Muscle of arm (tissue), 12 donors: Measurements from ENCODE around the gene SEMA4F. TPM values are rescaled to one million over a fixed set of nuclear protein-coding genes. Genes with fewer than 3 reads are reported as not detected.

ENCODE experiments used
- DNase-seq: peaks from one replicate; pipeline ENCODE4 v3.0.0-alpha.2; 2013
- polyA plus RNA-seq, 12 donors: library from polyadenylated mRNA; unstranded; fragments of 120-200 nt; gene quantifications; one replicate each; pipeline ENCODE4 v1.2.1, GENCODE V29; 2013; ENCODE audit not compliant: insufficient read length in 12 of 12

SEMA4F gene
- polyA plus RNA-seq, 12 donors = 2.3 to 5.0 (median 3.7) TPM; not detected in 2

DNA sequence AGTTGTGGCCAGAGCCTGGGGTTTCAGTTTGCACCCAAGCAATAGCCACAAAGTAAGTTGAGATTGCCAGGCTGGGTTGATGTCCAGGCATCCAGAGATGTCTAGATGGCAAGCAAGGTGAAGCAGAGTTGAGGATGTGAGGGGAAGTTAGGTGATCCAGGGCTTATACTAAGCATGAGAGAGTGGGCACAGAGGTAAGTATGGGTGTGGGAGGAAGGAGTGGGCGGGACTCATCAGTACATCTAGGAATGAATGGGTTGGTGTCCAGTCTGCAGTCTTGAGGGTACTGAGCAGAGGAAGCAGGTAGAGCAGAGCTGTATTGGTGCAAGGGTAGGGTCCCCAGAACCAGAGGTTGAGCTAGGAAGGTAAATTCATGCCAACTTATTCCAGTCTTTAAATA lies 1.5 kb downstream of the SEMA4F start:
- DNase-seq = no peak

GRCh38 chr2:74658516-74658915 lies 4.5 kb downstream of the SEMA4F start:
- no peak for DNase-seq

DNA sequence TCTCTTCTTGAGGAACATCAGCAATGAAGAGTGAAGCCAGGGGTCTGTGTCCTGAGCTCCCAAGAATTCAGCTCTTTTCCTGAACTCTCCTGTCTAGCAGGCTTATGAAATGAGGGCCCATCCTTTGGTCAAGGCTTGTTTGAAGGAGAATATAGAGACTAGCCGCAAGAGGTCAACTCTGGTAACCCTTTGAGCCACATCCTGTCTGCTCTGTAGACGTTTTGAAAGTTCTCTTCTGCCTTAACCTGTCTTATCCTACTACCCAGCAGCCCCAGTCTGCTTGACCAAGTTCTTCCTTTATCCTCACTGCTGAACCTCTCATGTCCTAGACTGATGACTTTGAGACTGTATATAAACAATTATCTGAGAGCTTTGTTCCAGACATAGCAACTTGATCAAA lies 5.4 kb downstream of the SEMA4F start:
- no peak for DNase-seq

DNA sequence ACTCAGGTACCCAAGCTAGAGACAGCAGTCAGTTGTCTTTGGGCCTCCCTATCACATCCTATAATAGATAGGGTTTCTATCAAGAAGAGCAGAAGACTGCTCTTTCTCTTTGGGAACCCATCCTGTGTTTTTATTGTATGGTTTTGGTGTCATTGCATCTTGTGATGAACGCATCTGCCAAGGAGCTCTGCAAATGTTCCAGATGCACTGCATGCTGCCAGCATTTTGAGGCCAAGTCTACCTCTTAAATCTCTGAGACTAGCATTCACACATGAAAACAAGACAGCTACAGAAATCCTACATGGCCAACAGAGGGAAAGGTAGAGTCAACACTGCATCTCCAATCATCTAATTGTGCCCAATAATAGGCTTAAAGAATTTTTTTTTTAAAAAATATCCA lies 14.0 kb downstream of the SEMA4F start:
- no peak for DNase-seq

DNA sequence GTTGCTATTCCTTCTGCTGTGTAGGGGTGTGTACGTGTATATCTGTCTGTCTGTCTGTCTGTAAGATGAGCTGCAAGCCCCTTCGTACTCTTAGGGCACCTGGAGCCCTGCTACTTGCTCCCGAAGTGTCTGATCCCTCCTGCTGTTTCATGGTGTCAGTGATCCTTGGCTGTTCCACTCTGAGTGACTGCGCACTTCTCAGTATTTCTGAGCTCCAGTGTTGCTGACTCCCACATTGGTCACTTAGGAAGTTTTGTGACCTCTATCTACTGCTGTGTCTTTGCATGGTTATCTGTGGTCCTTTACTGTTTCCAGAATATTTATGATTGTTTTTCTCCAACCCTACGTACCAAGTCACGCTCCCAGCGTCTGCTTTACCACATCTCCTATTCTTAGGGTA lies 16.2 kb downstream of the SEMA4F start:
- no peak for DNase-seq

GRCh38 chr2:74671479-74671878 lies 17.4 kb downstream of the SEMA4F start:
- DNase-seq = no peak

DNA sequence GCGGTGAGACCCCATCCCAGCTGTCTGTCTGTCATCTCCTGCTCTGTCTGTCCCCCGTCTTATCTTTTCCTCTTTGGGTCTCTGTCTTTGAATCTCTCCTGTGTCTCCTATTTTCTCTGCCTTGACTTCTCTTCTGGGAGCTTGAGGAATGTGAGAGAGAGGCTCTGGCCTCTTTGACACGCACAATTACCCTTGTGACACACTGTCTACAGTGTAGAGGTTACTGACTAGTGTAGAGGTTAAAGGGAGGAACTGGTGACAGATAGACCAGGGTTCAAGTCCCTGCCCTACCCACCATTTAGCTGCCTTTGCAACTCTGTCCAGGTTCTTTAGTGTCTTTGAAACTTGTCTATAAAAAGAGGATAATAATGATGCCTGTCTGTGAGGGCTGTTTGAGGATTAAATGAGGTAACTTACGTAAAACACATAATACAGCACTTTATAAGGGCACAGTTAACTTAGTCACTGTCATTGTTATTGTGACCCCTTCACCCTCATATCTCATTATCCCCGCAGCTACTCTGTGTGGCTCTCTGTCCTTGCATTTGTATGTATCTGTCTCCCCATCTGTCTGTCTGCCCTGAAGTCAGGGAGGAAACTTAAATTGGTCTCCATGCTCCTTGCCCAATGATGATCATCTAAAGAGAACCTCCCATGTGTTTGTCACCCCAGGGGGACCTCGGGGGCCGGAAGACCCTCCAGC lies 19.9 kb downstream of the SEMA4F start:
- DNase-seq = no peak

DNA sequence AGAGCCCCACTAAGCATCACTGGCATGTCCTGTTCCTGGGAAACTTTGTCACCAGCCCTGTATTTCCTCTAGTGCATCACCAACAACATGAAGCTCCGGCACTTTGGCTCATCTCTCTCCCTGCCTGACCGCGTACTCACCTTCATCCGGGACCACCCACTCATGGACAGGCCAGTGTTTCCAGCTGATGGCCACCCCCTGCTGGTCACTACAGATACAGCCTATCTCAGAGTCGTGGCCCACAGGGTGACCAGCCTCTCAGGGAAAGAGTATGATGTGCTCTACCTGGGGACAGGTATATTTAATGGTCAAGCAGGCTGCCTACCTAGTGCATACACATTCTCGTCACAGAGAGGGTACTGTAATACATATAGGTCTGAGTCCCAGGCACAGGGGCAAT lies 21.0 kb downstream of the SEMA4F start:
- DNase-seq = no peak

DNA sequence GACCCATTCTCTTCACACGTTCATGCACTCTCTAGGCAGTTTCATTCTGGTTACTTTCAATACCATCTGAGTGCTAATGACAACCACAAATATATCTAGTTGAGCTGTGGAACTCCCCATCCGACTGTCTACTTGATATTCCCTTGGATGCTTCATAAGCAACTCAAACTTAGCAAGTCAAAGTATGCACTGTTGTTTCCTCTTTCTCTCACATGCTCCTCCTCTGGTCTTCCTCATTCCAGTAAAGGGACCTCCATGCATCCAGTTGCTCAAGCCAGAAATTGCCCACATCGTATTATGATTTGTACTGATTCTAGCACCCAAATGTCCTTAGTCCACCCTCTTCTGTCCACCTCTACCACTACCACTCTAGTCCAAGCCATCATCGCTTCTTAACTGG lies 22.3 kb downstream of the SEMA4F start:
- DNase-seq = no peak

- no peak for DNase-seq
Observed at GRCh38 chr2:74679615-74680014, 25.6 kb downstream of the SEMA4F start.

GRCh38 chr2:74682501-74682900 lies 28.5 kb downstream of the SEMA4F start:
- no peak for DNase-seq

DNA sequence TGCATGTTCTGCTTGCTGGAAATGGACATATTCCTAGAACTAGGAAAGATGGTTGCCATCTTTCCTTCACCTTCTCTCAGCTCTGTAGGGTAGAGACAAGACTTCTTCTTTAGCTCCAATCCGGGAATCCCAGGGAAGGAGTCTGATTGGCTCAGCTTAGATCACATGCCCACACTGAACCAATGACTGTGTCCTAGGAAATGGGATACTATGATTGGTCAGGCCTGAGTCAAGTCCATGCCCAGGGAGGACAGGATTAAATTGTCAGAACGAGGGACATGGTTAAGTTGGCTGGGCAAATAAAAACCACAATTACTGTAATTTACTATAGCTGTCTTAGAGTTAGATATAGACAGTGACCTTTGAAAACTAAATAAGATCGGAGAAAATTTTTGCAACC lies 31.4 kb downstream of the SEMA4F start:
- no peak for DNase-seq

DNA sequence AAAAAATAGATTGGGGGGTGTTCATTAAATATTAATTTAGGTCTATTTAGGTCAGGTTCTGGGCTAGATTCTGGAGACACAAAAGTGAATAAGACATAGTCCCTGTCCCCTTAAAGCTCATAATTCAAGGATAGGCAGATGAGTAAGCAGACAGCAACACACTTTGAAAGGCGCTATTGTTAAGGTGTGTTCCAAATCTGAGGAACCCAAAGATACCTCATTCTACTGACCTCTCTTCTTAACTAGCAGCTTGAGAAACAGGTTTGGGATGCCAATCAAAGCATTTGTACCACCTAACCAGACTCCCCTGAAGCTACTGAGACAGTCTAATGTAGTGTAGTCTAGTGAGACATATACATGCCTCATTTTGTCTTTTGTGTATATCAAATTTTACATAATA lies 34.8 kb downstream of the SEMA4F start:
- no peak for DNase-seq

GRCh38 chr2:74689671-74690070 lies 35.6 kb downstream of the SEMA4F start:
- no peak for DNase-seq

DNA sequence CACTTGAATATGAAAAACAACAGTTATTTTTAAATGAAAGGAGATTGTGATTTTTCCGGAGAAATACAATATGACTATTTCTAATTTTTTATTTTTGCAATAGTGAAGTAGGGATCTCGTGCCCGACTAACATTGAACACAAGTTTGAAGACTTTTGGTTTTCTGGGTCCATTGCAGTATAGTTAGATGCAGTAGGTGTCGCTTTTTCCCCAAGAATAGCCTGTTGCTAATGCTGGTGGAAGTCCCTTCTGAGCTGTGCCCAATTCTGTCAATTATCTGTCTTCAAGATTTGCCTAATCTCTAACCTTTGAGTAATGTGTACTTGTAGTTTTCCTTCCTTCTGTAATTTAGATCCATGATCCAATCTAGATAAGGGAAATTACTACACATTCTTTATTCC lies 36.5 kb downstream of the SEMA4F start:
- peak; percentile 48 for DNase-seq

- no peak for DNase-seq
Observed at GRCh38 chr2:74691929-74692328, 37.9 kb downstream of the SEMA4F start.

DNA sequence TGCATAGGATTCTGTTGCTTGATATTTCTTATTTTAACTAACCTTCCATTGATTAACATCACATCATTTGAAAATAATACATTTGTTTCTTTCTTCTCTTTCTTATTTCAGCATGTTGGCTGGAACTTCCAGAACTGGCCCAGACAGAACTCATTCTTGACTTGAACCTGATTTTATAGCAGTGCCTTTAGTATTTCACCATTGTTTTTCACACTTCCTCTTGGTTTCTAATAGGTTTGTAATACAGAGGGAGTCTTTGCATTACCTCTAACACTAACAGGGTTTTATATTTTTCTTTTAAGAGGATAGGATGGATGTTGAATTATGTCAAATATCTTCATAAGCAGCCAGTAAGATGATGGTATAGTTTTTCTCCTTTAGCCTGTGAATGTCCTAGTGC lies 39.2 kb downstream of the SEMA4F start:
- DNase-seq = no peak

GRCh38 chr2:74693668-74694067 lies 39.6 kb downstream of the SEMA4F start:
- no peak for DNase-seq

GRCh38 chr2:74694281-74694680 lies 40.2 kb downstream of the SEMA4F start:
- no peak for DNase-seq

- DNase-seq = no peak
Observed at GRCh38 chr2:74695663-74696062, 41.6 kb downstream of the SEMA4F start.

DNA sequence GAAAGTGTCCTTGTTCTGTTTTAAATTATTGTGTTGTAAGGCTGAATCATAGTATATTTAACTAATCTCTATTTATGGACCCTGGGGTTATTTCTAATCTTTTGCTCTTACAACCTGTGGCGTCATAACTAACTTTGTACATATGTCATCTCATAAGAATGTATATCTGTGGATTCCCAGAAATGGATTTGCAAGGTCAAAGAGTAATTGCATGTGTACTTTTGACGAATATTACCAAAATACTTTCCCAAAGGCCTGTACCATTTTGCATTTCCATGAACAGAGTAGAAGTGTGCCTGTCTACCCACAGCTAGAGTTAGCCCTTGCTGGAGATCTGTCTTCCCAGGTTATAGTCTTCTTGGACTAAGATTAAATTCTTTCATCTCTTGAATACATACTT lies 42.8 kb downstream of the SEMA4F start:
- no peak for DNase-seq

DNA sequence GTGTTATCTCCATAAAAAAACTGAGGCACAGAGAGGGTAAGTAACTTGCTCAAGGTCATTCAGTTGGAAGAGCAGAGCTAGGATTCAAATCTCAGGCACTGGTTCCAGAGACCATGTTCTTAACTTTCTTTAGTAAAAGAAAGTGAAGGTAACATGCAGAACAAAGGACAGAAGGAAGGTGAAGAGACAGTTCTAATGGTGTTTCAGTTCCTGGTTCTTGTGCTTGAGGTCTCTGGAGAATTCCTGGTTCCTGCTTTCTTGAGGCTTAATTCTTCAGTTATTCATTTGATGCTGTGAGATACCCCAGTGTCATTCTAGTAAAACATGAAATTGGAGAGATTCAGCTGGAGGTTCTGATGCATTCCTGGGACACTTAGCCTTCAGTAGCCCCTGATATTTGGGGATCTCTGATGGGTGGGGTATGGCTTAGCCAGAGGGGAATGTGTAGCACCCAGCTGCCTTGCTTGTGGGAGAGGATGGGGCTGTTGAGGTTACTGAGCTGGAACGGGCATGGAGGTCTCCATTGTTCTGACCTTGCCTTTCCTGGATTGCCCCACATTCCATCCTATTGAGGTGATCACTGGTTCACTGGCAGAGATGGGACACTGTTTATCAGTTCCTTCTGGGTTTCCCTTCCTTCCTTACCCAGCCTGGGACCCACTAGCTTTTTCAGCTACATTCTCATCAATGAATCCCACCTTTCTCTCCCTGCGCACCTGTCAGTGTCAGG lies 46.8 kb downstream of the SEMA4F start:
- DNase-seq = no peak

DNA sequence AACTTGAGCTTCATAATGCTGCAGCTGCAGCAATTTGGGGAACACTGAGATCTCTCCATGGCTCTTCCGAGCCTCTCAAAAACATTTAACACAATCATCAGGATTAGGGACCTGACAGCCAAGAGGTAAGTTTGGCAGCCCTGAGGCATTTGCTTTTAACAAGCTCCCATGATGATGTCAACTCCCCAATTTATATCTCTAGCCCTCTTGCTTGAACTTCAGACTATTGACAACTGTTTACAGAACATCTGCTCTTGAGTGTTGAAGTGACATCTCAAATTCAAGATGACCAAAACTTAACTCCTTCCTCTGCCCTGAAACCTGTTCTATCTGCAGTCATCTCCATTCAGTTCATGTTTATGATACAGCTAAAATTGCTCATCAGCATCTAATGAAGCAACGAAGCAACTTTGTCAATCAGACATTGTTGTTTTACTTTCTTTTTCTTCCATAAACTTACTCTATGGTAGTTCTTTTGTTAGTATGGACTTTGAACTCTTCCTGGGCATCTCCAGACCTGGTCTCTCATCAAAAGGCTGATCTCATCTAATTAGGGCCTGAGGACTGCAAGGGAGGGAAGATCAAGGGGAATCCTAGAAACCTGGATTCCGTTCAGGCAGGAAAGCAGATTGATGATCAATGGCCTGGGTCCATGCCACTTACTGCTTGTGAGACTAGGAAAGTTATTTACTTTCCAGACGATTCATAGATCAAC lies 48.1 kb downstream of the SEMA4F start:
- no peak for DNase-seq
